GM12891 (cell line): ENCODE results near the gene RBM11.

Experiments
- PAX5 ChIP-seq: IDR thresholded peaks from 2 replicates; pipeline ENCODE4 v1.6.1; 2011; ENCODE audit warnings: low read length, moderate library complexity, mild to moderate bottlenecking; ENCODE audit not compliant: insufficient read depth, severe bottlenecking
- POLR2A ChIP-seq: IDR thresholded peaks from 2 replicates; pipeline ENCODE4 v1.6.1; 2011; ENCODE audit warnings: low read depth, low read length, control low read depth
- POLR2AphosphoS5 ChIP-seq: IDR thresholded peaks from 2 replicates; pipeline ENCODE4 v1.6.1; 2011; ENCODE audit warnings: low read depth, low read length, control low read depth
- TAF1 ChIP-seq: IDR thresholded peaks from 2 replicates; pipeline ENCODE4 v1.6.1; 2011; ENCODE audit warnings: low read depth, low read length, control low read depth

DNA sequence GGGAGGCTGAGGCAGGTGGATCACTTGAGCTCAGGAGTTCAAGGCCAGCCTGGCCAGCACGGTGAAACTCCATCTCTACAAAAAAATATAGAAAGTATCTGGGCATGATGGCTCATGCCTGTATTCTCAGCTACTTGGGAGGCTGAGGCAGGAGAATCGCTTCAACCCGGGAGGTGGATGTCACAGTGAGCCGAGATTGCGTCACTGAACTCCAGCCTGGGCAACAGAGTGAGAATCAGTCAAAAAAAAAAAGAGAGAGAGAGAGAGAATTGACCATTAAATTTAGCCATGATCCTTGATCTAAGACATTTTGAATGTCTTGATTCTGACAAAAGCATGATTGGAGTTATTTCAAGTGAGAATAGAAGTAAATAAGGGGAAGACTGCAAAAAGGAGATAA lies 19.1 kb downstream of the RBM11 start:
- TF ChIP-seq POLR2A (no peak), POLR2AphosphoS5 (no peak), PAX5 (no peak), TAF1 (no peak)
